Measurements from ENCODE around the gene ZWILCH.
"Not testable (repeated sequence)": the region's sequence is repeated elsewhere in the genome, so short reads cannot be mapped to it uniquely, and the experiment has no call there.

Gene ZWILCH

DNA sequence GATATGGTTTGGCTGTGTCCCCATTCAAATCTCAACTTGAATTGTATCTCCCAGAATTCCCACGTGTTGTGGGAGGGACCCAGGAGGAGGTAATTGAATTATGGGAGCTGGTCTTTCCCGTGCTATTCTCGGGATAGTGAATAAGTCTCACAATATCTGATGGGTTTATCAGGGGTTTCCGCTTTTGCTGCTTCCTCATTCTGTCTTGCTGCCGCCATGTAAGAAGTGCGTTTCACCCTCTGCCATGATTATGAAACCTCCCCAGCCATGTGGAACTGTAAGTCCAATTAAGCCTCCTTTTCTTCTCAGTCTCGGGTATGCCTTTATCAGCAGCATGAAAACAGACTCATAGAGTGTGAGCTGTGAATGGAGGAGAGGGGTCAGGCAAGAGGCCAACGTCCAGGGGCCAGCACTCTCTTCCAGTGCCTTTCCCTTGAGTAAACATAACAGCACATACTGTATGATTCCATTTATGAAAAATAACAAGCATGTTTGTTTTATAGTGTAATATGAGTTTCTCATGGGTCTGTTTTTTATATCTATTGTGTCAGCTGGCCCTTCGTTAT is 76.9 kb downstream of the ZWILCH start:
- DNase-seq (ENCODE audit: low spot score): no peak

DNA sequence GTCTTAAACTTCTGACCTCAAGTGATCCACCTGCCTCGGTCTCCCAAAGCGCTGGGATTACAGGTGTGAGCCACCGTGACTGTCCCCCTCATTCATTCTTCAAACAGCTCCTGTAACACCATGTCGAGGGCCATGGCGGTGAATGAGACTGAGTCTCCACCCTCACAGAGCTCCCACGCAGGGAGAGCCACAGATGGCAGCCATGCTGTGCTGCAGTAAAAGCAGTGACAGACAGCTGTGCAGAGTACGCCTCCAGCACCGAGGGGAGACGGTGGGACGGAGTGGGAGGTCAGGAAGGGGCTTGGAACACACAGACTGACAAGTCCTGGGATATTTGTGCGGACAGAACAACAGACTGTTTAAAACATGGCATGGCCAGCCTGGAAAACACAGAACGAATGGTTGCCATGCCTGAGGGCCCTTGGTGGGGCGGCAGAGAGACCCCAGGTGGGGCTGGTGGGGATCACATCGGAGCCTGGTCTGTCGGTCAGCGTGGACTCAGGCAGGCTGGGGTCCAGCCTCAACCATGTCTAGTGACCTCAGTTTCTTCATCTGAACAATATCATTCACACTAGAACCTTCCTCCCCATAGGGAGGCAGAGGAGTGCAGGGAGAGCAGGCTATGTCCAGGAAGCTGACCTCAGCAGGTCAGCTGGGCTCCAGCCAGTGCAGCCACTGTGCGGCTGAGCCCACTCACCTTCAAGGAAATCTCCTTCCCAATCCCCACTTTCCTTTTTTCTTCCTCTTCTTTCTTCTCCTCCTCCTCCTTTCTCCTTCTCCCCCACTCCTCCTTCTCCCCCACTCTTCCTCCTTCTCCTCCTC is 81.2 kb downstream of the ZWILCH start:
- no peak for DNase-seq (ENCODE audit: low spot score)

DNA sequence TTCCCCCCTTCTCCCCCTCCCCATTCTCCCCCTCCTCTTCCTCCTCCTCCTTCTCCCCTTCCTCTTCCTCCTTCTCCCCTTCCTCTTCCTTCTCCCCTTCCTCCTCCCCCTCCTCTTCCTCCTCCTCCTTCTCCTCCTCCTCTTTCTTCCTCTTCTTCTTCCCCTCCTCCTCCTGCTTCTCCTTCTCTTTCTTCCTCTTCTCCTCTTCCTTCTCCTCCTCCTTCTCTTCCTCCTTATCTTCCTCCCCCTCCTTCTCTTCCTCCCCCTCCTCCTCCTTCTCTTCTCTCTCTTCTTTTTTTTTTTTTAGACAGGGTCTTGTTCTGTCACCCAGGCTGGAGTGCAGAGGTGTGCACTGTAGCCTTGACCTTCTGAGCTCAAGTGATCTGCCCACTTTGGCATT is 81.9 kb downstream of the ZWILCH start:
- no peak for DNase-seq (ENCODE audit: low spot score)

DNA sequence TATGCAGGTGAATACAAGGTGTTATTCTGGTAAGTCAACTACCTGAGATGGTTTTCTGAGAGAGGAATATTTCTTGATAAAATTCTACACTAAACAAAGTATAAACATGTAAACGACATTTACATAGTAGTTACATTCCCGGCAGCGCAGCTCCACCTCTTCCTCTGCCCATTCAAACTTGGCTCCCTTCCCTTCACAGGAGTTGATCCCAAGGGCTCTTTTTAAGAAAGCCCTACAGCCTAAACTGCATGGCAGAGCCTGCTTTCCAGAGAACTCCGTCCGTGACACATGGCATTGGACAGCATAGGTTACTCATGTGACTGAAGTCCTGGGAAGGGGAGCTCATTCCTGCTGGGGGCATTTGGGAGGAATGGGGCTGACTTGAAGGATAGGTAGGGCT is 82.6 kb downstream of the ZWILCH start:
- DNase-seq (ENCODE audit: low spot score): no peak

DNA sequence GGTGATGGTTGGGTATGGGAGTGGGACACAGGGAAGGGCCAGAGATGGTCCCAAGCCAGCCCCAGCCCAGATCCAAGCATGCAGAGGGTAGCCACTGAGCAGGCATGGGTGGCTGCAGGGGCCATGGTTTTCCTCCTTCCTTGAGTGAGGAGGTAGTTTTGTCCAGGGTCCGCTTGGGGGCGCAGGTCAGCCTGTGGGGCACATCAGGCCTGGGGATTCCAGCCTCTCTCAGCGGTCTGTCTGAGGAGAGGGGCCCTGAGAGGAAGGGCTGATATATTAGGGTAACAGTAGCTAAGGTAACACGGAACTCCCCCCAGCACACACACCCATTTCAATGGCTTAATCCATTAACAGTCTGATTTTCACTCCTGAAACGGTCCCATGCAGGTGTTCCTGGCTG is 83.4 kb downstream of the ZWILCH start:
- DNase-seq (ENCODE audit: low spot score): no peak

GRCh38 chr15:66588971-66589370 is 83.8 kb downstream of the ZWILCH start:
- DNase-seq (ENCODE audit: low spot score): no peak

- DNase-seq (ENCODE audit: low spot score): not testable (repeated sequence)
These were observed 84.3 kb downstream of the ZWILCH start for GRCh38 chr15:66589429-66589828.

DNA sequence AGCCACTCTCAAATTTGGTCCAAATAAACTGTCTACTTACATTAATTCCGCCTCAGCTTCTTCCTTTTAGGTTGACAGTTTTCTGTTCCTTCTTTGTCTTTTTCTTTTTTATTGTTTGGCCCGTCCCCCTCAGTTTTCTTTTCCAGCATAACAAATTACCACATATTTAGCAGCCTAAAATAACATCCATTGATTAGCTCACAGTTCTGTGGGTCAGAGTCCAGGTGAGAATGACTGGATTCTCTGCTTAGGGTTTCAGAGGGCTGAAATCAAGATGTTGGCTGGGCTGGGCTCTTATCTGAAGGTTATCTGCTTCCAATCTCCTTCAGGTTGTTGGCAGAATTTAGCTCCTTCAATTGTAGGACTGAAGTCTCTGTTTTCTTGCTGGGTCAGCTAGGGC is 85.3 kb downstream of the ZWILCH start:
- no peak for DNase-seq (ENCODE audit: low spot score)

GRCh38 chr15:66591322-66591862 is 86.3 kb downstream of the ZWILCH start:
- no peak for DNase-seq (ENCODE audit: low spot score)

- DNase-seq (ENCODE audit: low spot score): no peak
These were observed 87.5 kb downstream of the ZWILCH start for GRCh38 chr15:66592505-66593218.

- no peak for DNase-seq (ENCODE audit: low spot score)
These were observed 88.2 kb downstream of the ZWILCH start for GRCh38 chr15:66593219-66593780.

DNA sequence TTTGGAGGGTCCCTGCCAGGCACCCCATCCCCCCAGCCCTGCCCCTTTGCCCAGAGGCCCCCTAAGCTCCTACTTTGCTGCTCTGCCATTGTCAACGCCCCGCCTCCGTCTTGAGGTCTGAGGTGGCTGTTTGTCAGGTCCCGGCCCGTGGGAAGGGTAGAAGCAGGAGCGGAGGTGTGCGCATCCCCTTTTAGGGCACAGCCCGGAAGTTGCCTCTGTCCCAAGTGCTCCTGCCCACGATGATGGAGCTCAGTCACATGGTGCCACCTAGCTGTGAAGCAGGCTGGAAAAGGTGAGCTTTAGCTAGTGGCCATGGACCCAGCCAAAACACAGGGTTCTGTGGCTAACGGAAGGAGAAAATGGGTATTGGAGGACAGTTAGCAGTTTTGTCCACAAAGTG is 89.2 kb downstream of the ZWILCH start:
- no peak for DNase-seq (ENCODE audit: low spot score)

DNA sequence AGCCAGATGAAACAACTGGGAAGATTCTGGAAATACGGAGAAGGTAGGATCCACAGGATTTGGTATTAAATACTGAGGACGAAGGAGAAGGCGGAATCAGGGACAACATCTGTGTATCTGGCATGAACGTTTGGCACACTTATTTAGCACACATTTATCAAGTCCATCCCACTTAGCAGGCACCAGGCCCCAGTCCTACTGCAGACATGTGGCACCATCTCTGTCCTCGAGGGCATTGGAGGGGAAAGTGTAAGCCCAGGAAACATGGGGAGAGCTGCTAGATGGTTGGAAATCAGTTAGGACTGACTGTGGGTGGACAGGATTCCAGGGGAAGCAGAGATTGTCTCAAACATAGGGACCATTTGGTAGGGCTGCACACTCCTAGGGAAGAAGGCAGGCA is 89.7 kb downstream of the ZWILCH start:
- no peak for DNase-seq (ENCODE audit: low spot score)

GRCh38 chr15:66595332-66595731 is 90.2 kb downstream of the ZWILCH start:
- DNase-seq (ENCODE audit: low spot score): no peak

- no peak for DNase-seq (ENCODE audit: low spot score)
These were observed 90.9 kb downstream of the ZWILCH start for GRCh38 chr15:66595931-66596545.

GRCh38 chr15:66598095-66598815 is 93.1 kb downstream of the ZWILCH start:
- no peak for DNase-seq (ENCODE audit: low spot score)
